ENCODE data around the gene GNGT2. TPM values are rescaled to one million over a fixed set of nuclear protein-coding genes. Genes with fewer than 3 reads are reported as not detected.

The GNGT2 gene
- total RNA-seq, 4 donors from 2014 or later = 0.68 to 4.0 TPM; not detected in 2

DNA sequence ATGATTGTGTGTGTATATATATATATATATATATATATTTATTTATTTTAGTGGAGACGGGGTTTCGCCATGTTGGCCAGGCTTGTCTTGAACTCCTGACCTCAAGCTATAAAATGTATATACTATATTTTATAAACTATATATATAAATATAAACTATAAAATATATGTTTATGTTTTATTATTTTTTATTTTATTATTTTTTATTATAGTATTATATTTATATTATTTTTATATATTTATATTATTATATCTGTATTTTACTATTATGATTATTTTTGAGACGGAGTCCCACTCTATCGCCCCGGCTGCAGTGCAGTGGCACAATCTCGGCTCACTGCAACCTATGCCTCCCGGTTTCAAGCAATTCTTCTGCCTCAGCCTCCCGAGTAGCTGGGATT, 30.7 kb upstream of the GNGT2 start:
- H3K27me3 ChIP-seq = no peaks in the 10 kb centered on the region
- intact Hi-C loops (cut with DNase I; ENCODE audit: low total_unique reads) = no loop called here
- no peaks in the 10 kb centered on the region for H3K4me1 ChIP-seq
- DNase-seq = no peak
- H3K4me3 ChIP-seq = no peak overlapping the region
- in situ Hi-C loops (cut with MboI; ENCODE audit: low pct_ligation_motif_present in 1 of 4, low pct_unique_long_range_greater_than_20kb in 1 of 4, low sequenced_read_pairs in 3 of 4) = no loop called here
- H3K36me3 ChIP-seq = no peaks in the 10 kb centered on the region
- no peaks in the 10 kb centered on the region for H3K9me3 ChIP-seq
- no peak overlapping the region for H3K27ac ChIP-seq
- 84 to 90% methylated on average over 8 of the region's 8 CpGs for WGBS, 2 donors (ENCODE audit: low coverage in 1 of 2)
- TF ChIP-seq, protein P1, sequence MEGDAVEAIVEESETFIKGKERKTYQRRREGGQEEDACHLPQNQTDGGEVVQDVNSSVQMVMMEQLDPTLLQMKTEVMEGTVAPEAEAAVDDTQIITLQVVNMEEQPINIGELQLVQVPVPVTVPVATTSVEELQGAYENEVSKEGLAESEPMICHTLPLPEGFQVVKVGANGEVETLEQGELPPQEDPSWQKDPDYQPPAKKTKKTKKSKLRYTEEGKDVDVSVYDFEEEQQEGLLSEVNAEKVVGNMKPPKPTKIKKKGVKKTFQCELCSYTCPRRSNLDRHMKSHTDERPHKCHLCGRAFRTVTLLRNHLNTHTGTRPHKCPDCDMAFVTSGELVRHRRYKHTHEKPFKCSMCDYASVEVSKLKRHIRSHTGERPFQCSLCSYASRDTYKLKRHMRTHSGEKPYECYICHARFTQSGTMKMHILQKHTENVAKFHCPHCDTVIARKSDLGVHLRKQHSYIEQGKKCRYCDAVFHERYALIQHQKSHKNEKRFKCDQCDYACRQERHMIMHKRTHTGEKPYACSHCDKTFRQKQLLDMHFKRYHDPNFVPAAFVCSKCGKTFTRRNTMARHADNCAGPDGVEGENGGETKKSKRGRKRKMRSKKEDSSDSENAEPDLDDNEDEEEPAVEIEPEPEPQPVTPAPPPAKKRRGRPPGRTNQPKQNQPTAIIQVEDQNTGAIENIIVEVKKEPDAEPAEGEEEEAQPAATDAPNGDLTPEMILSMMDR (IDR thresholded peaks at IDR 0.05) = no peak
- TF ChIP-seq POLR2AphosphoS5 (IDR thresholded peaks at IDR 0.05) (no peak), EP300 (IDR thresholded peaks at IDR 0.05; ENCODE audit: low read depth) (no peak), POLR2A (IDR thresholded peaks at IDR 0.05) (no peak)

DNA sequence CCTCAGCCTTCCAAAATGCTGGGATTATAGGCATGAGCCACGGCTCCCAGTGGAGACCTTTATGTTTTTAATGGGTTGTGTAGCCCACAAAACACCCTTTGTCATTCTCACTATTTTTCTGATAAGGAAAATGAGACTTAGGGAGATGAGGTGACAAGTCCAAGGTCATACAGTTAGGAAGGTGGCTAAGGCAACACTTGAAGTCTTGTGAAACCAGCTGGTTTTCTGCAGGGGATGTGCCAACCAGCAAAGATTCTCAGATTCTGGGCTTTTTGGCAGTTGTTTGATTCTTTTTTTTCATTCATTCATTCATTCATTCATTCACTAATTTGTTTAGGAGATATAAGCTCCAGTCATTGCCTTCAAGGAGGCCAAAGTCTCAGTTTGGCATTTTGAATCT, 30.2 kb upstream of the GNGT2 start:
- WGBS, 2 donors (ENCODE audit: low coverage in 1 of 2) = 80% methylated on average over 1 of the region's 1 CpG; no CpG with 5 or more reads in 1 of the 2 donors
- intact Hi-C loops (cut with DNase I; ENCODE audit: low total_unique reads) (no loop called here), in situ Hi-C loops (cut with MboI; ENCODE audit: low pct_ligation_motif_present in 1 of 4, low pct_unique_long_range_greater_than_20kb in 1 of 4, low sequenced_read_pairs in 3 of 4) (no loop called here)
- H3K27me3 ChIP-seq = no peaks in the 10 kb centered on the region
- H3K9me3 ChIP-seq = no peaks in the 10 kb centered on the region
- H3K36me3 ChIP-seq = no peaks in the 10 kb centered on the region
- H3K27ac ChIP-seq = no peak overlapping the region
- no peak overlapping the region for H3K4me3 ChIP-seq
- TF ChIP-seq, protein P1 (IDR thresholded peaks at IDR 0.05) = no peak
- TF ChIP-seq POLR2A (IDR thresholded peaks at IDR 0.05) (no peak), POLR2AphosphoS5 (IDR thresholded peaks at IDR 0.05) (no peak), EP300 (IDR thresholded peaks at IDR 0.05; ENCODE audit: low read depth) (no peak)
- no peaks in the 10 kb centered on the region for H3K4me1 ChIP-seq
- no peak for DNase-seq

DNA sequence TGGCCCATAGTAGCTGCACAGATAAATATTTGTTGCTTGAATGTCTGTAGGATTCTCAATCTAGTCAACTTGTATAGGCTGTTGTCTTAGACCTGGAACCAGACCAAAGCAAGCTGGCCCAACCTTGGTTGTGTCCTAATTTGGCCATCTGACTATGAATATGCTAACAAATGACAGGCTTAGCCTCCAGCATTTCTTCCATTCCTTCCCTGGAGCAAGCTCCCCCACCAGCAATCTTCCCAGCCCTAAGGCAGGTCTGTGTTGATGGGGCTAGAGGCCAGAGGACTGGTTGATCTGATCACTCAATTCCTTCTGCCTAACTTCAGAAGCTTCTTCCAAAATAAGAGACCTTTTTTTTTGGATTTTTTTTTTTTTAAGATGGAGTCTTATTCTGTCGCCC, 29.6 kb upstream of the GNGT2 start:
- 87 to 100% methylated on average over 1 of the region's 1 CpG for WGBS, 2 donors (ENCODE audit: low coverage in 1 of 2)
- no peak for DNase-seq
- Histone ChIP-seq H3K4me1 (no peaks in the 10 kb centered on the region), H3K9me3 (no peaks in the 10 kb centered on the region), H3K27ac (no peak overlapping the region), H3K36me3 (no peaks in the 10 kb centered on the region), H3K4me3 (no peak overlapping the region), H3K27me3 (no peaks in the 10 kb centered on the region)
- in situ Hi-C loops (cut with MboI; ENCODE audit: low pct_ligation_motif_present in 1 of 4, low pct_unique_long_range_greater_than_20kb in 1 of 4, low sequenced_read_pairs in 3 of 4) (no loop called here), intact Hi-C loops (cut with DNase I; ENCODE audit: low total_unique reads) (no loop called here)
- no peak for TF ChIP-seq POLR2AphosphoS5 (IDR thresholded peaks at IDR 0.05)
- no peak for TF ChIP-seq POLR2A (IDR thresholded peaks at IDR 0.05)
- TF ChIP-seq, protein P1 (IDR thresholded peaks at IDR 0.05) = no peak
- no peak for TF ChIP-seq EP300 (IDR thresholded peaks at IDR 0.05; ENCODE audit: low read depth)

DNA sequence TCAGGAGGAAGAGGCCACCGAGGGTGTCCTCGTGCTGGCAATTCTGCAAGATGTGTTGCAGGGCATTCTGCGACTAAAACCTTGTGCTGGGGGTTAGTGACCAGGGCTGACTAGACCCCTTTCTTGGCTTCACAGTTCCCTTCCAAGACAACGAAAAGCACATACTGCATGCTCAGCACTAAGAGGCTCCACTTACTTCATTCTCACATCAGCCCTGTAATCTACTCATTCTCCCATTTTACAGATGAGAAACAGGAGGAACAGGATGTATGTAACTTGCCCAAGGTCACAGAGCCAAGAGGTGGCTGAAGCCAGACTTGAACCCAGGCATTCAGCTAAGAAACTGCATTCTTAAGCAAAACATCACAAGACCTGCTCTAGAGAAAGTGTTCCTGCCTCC, 25.5 kb upstream of the GNGT2 start:
- Histone ChIP-seq H3K4me3 (no peak overlapping the region), H3K9me3 (no peaks in the 10 kb centered on the region), H3K27ac (no peak overlapping the region), H3K4me1 (peaks cover 0 to 6% (median 3%) of the 10 kb centered on the region in 4 donors), H3K27me3 (no peaks in the 10 kb centered on the region), H3K36me3 (no peaks in the 10 kb centered on the region)
- no peak for DNase-seq
- 89% methylated on average over 4 of the region's 4 CpGs; no CpG with 5 or more reads in 1 of the 2 donors for WGBS, 2 donors (ENCODE audit: low coverage in 1 of 2)
- in situ Hi-C loops (cut with MboI; ENCODE audit: low pct_ligation_motif_present in 1 of 4, low pct_unique_long_range_greater_than_20kb in 1 of 4, low sequenced_read_pairs in 3 of 4) = no loop called here
- intact Hi-C loops (cut with DNase I; ENCODE audit: low total_unique reads) = no loop called here
- TF ChIP-seq, protein P1 (IDR thresholded peaks at IDR 0.05) = no peak
- TF ChIP-seq POLR2AphosphoS5 (IDR thresholded peaks at IDR 0.05) (no peak), POLR2A (IDR thresholded peaks at IDR 0.05) (no peak), EP300 (IDR thresholded peaks at IDR 0.05; ENCODE audit: low read depth) (no peak)

All from transverse colon (tissue), 4 donors.